Caco-2 (cell line): ENCODE measurements around the gene B3GAT1. TPM values are rescaled to one million over a fixed set of nuclear protein-coding genes. Genes with fewer than 3 reads are reported as not detected.

Experiments used
- BruUV-seq: library from RNA; stranded (reverse); fragments of 400-500 nt; replicated peaks from 2 replicates; lab custom pipeline; 2021; lab: Mats Ljungman, UMichigan
- CTCF ChIA-PET: fragments of 300-600 bp; sonication (Branson Sonifier 250); formaldehyde crosslinking; loops from one replicate; lab custom pipeline; 2022; ENCODE audit warnings: antibody characterized with exemption; lab: Charles Lee
- POLR2A ChIA-PET: fragments of 300-600 bp; sonication (Branson Sonifier 250); formaldehyde crosslinking; loops from one replicate; lab custom pipeline; 2022; ENCODE audit warnings: antibody characterized with exemption; lab: Charles Lee
- DNase-seq, 2 experiments: peaks; one replicate each; pipeline versions ENCODE4 v3.0.0 to v3.0.0-alpha.2; 2020 to 2022
- H3K27me3 ChIP-seq: replicated peaks from 2 replicates; pipeline ENCODE4 v1.6.0; 2011; ENCODE audit warnings: low read length; ENCODE audit not compliant: control insufficient read depth, insufficient read depth
- H3K36me3 ChIP-seq: 2 replicates; pipeline ENCODE4 v1.5.1; 2011; ENCODE audit warnings: low read length; ENCODE audit not compliant: control insufficient read depth, insufficient read depth
- H3K4me1 ChIP-seq: fragments of 250-450 bp; sonication (Bioruptor Pico); 2 replicates; pipeline ENCODE4 v1.5.1; 2020; ENCODE audit warnings: mild to moderate bottlenecking
- H3K4me3 ChIP-seq: 2 replicates; pipeline ENCODE4 v1.5.1; 2011; ENCODE audit warnings: low read depth, mild to moderate bottlenecking, control low read depth, low read length
- H3K9me3 ChIP-seq: fragments of 250-450 bp; sonication (Bioruptor Pico); 2 replicates; pipeline ENCODE4 v1.5.1; 2020; ENCODE audit warnings: mild to moderate bottlenecking, moderate library complexity
- H3K27ac Mint-ChIP-seq: one replicate; pipeline ENCODE4 v1.8.0; 2022; ENCODE audit warnings: mixed read lengths; ENCODE audit not compliant: unreplicated experiment
- H3K27me3 Mint-ChIP-seq: one replicate; pipeline ENCODE4 v1.8.0; 2022; ENCODE audit warnings: mixed read lengths; ENCODE audit not compliant: insufficient read depth, unreplicated experiment
- H3K36me3 Mint-ChIP-seq: one replicate; pipeline ENCODE4 v1.8.0; 2022; ENCODE audit warnings: mild to moderate bottlenecking, mixed read lengths; ENCODE audit not compliant: insufficient read depth, unreplicated experiment
- H3K4me1 Mint-ChIP-seq: one replicate; pipeline ENCODE4 v1.8.0; 2022; ENCODE audit warnings: low read depth, mixed read lengths; ENCODE audit not compliant: unreplicated experiment
- H3K4me3 Mint-ChIP-seq: one replicate; pipeline ENCODE4 v1.8.0; 2022; ENCODE audit warnings: mild to moderate bottlenecking, moderate library complexity, mixed read lengths; ENCODE audit not compliant: unreplicated experiment
- H3K9me3 Mint-ChIP-seq: one replicate; pipeline ENCODE4 v1.8.0; 2022; ENCODE audit warnings: mixed read lengths; ENCODE audit not compliant: unreplicated experiment
- intact Hi-C: fragments of 100-400 bp; cut with micrococcal nuclease; formaldehyde crosslinking; loops from one replicate; pipeline ENCODE4 v1.10.0; 2022; ENCODE audit not compliant: unreplicated experiment
- total RNA-seq: library from RNA; stranded (reverse); gene quantifications from 2 replicates; pipeline ENCODE4 v1.2.3, GENCODE V29; 2022
- TF ChIP-seq, protein P1 (sequence below), 2 experiments: fragments of 200-600 bp in 1 of 2; IDR thresholded peaks; 1 replicate in 1 of 2; 2 replicates in 1 of 2; pipeline versions ENCODE4 v1.5.1 to v1.8.0; 2011 to 2022; ENCODE audit warnings: antibody characterized with exemption in 1 of 2, control low read depth in 1 of 2, inconsistent platforms in 1 of 2, low read depth in 1 of 2, low read length in 1 of 2, mild to moderate bottlenecking in 1 of 2, moderate library complexity in 1 of 2; ENCODE audit not compliant: insufficient read depth in 1 of 2, severe bottlenecking in 1 of 2, unreplicated experiment in 1 of 2

Gene B3GAT1
- total RNA-seq, 1 experiment from 2014 or later = 0.11 TPM

DNA sequence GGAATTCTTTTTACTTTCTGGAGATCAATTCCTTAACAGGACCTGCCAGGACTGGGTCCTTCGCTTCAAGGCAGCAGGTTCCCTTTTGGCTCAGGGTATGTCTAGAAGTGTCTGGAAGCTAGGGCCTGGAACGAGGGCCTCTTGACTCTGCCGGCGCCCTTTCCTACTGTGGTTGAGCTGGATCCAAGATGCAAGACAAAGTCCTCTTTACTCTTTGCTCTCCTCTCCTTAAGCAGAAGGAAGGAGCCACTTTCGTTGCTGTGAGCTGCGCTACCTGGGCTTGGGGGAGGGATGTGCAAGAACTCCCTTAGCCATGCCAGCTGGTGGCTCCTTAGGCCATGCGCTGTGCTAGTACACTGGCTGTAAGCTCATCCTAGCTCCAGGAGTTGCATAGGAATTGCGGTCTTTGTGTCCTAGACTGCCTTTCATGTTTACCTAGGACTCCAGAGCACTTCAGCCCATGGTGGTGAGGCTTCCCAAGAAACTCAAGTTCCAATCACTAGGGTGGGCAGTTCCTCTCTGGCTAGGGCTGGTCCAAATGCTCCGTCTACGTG, 62.2 kb downstream of the B3GAT1 start:
- no peak overlapping the region for H3K27ac Mint-ChIP-seq
- no peaks in the 10 kb centered on the region for H3K36me3 Mint-ChIP-seq
- Histone ChIP-seq H3K9me3 (0 out of 2 replicates have a peak, but pooled peaks cover under 1% of the 10 kb centered on the region), H3K36me3 (no peaks in the 10 kb centered on the region), H3K4me3 (no peak overlapping the region), H3K27me3 (no peaks in the 10 kb centered on the region), H3K4me1 (no peaks in the 10 kb centered on the region)
- TF ChIP-seq, protein P1, sequence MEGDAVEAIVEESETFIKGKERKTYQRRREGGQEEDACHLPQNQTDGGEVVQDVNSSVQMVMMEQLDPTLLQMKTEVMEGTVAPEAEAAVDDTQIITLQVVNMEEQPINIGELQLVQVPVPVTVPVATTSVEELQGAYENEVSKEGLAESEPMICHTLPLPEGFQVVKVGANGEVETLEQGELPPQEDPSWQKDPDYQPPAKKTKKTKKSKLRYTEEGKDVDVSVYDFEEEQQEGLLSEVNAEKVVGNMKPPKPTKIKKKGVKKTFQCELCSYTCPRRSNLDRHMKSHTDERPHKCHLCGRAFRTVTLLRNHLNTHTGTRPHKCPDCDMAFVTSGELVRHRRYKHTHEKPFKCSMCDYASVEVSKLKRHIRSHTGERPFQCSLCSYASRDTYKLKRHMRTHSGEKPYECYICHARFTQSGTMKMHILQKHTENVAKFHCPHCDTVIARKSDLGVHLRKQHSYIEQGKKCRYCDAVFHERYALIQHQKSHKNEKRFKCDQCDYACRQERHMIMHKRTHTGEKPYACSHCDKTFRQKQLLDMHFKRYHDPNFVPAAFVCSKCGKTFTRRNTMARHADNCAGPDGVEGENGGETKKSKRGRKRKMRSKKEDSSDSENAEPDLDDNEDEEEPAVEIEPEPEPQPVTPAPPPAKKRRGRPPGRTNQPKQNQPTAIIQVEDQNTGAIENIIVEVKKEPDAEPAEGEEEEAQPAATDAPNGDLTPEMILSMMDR (IDR thresholded peaks at IDR 0.05; ENCODE audit: insufficient read depth in 1 of 2, low read depth in 1 of 2, low read length in 1 of 2, severe bottlenecking in 1 of 2, unreplicated experiment in 1 of 2) = no peak
- no peaks in the 10 kb centered on the region for H3K9me3 Mint-ChIP-seq
- no peaks in the 10 kb centered on the region for H3K4me1 Mint-ChIP-seq
- no peak for DNase-seq
- intact Hi-C loops = no loop called here
- H3K27me3 Mint-ChIP-seq = peaks cover 1% of the 10 kb centered on the region
- POLR2A ChIA-PET = no interaction called here
- CTCF ChIA-PET = no interaction called here
- H3K4me3 Mint-ChIP-seq = no peak overlapping the region
- BruUV-seq = no TSS peak

DNA sequence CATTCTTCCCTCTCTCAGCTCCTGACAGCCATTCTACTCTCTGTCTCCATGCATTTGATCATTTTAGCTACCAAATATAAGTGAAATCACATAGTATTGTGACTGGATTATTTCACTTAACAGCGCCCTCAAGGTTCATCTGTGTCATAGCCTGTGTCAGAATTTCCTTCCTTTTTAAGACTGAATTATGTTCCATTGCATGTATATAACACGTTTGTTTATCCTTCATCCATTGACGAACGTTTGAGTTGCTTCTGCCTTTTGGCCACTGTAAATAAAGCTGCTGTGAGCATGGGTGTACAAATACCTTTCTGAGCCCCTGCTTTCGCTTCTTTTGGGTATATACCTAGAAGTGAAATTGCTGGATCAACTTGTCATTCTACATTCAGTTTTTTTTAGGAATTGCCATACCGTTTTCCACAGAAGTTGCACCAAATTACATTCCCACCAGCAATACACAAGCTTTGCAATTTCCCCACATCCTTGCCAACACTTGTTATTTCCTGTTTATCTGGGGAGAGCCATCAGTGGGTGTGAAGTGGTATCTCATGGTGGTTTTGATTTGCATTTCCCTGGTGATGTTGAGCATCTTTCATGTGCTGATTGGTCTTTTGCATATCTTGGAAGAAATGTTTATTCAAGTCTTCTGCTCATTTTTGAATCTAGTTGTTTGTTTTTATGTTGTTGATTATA, 62.8 kb downstream of the B3GAT1 start:
- CTCF ChIA-PET = interaction anchor here (0.7 kb wide), 1 partner anchor 402 kb away, joined by 3 read pairs; no protein-coding TSS in a partner anchor
- H3K4me1 ChIP-seq = no peaks in the 10 kb centered on the region
- no peaks in the 10 kb centered on the region for H3K36me3 ChIP-seq
- TF ChIP-seq, protein P1 (IDR thresholded peaks at IDR 0.05; ENCODE audit: insufficient read depth in 1 of 2, low read depth in 1 of 2, low read length in 1 of 2, severe bottlenecking in 1 of 2, unreplicated experiment in 1 of 2) = no peak
- Mint-ChIP-seq H3K36me3 (no peaks in the 10 kb centered on the region), H3K4me3 (no peak overlapping the region), H3K27ac (no peak overlapping the region), H3K4me1 (no peaks in the 10 kb centered on the region), H3K9me3 (no peaks in the 10 kb centered on the region), H3K27me3 (no peaks in the 10 kb centered on the region)
- no peaks in the 10 kb centered on the region for H3K9me3 ChIP-seq
- intact Hi-C loops = no loop called here
- H3K27me3 ChIP-seq = no peaks in the 10 kb centered on the region
- POLR2A ChIA-PET = no interaction called here
- DNase-seq = no peak
- BruUV-seq = no TSS peak
- no peak overlapping the region for H3K4me3 ChIP-seq

DNA sequence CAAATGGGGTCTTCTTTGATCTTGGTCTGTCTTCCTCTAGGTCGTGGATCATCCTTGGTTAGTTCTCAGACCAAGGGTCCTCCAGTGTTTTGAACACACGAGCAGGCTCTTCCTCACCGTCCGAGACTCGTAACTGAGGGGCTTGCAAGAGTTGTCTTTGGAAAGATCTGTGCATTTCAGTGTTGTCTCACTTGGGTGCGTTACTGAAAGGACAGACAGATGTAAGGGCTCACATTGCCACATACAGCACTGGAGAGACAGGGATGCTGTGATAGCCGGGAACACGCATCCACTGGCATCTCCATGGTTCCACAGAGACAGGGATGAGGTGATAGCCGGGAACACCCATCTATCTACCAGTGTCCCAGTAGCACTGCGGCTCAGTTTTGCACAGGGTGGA, 64.6 kb downstream of the B3GAT1 start:
- Histone ChIP-seq H3K4me1 (no peaks in the 10 kb centered on the region), H3K27me3 (no peaks in the 10 kb centered on the region), H3K36me3 (no peaks in the 10 kb centered on the region), H3K4me3 (no peak overlapping the region), H3K9me3 (no peaks in the 10 kb centered on the region)
- Mint-ChIP-seq H3K27me3 (no peaks in the 10 kb centered on the region), H3K9me3 (no peaks in the 10 kb centered on the region), H3K36me3 (no peaks in the 10 kb centered on the region), H3K27ac (no peak overlapping the region), H3K4me3 (no peak overlapping the region), H3K4me1 (no peaks in the 10 kb centered on the region)
- ChIA-PET POLR2A (no interaction called here), CTCF (no interaction called here)
- TF ChIP-seq, protein P1 (IDR thresholded peaks at IDR 0.05; ENCODE audit: insufficient read depth in 1 of 2, low read depth in 1 of 2, low read length in 1 of 2, severe bottlenecking in 1 of 2, unreplicated experiment in 1 of 2) = no peak
- no TSS peak for BruUV-seq
- no peak for DNase-seq
- intact Hi-C loops = no loop called here
